Activated CD8-positive, alpha-beta memory T cell treated with anti-CD3 and anti-CD28 coated beads, Interleukin-2, amount 50 U/mL, for 4 hours (primary cell): ENCODE measurements around the gene RUNDC3A.

ENCODE experiments used
- DNase-seq: peaks from one replicate; pipeline ENCODE4 v3.0.0-alpha.2; 2020

RUNDC3A gene

GRCh38 chr17:44284024-44284400 is 24.4 kb upstream of the RUNDC3A start:
- DNase-seq: no peak

GRCh38 chr17:44287651-44288050 is 20.8 kb upstream of the RUNDC3A start:
- no peak for DNase-seq

DNA sequence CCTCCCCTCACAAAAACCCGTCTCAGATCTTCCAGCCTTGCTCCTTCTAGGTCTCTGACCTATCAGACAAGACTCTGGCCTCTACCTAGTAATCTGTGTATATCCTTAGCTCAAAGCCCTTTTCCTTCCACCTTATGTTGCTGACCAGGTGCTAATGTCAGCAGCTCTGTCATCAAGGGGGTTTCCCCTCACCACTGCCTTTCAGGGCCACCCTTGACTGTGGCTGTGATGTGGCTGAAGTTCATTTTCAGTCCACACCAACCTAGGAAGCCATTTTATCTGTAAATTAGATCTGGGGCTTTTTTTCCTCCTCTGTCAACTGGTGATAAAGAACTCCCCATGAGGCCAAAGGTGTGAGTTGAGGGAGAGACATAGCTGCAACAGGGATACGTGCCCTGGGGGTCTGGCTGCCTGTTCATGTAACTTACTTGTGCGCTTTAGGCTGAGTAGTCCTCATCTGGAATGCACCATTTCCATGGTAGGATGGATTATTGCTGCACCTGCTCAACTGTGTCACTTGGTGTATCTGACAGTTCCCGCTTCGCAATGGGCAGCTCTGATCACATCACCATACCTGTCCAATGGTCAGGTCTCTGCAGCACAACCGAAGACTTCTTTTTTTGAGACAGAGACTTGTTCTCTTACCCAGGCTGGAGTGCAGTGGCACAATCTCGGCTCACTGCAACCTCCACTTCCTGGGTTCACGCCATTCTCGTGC is 14.7 kb upstream of the RUNDC3A start:
- DNase-seq: no peak

GRCh38 chr17:44297975-44298374 is 10.4 kb upstream of the RUNDC3A start:
- no peak for DNase-seq

DNA sequence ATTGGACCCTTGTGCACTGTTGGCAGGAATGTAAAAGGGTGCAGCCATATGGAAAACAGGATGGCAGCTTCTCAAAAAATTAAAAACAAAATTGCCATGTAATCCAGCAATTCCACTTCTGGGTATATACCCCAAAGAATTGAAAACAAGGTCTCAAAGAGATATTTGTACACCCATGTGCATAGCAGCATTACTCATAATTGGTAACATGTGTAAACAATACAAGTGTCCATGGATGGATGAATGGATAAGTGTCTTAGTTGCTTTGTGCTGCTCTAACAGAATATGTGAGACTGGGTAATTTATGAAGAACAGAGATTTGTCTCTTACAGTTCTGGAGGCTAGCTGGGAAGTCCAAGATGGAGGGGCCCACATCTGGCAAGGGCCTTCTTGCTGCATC is 3.8 kb upstream of the RUNDC3A start:
- no peak for DNase-seq

DNA sequence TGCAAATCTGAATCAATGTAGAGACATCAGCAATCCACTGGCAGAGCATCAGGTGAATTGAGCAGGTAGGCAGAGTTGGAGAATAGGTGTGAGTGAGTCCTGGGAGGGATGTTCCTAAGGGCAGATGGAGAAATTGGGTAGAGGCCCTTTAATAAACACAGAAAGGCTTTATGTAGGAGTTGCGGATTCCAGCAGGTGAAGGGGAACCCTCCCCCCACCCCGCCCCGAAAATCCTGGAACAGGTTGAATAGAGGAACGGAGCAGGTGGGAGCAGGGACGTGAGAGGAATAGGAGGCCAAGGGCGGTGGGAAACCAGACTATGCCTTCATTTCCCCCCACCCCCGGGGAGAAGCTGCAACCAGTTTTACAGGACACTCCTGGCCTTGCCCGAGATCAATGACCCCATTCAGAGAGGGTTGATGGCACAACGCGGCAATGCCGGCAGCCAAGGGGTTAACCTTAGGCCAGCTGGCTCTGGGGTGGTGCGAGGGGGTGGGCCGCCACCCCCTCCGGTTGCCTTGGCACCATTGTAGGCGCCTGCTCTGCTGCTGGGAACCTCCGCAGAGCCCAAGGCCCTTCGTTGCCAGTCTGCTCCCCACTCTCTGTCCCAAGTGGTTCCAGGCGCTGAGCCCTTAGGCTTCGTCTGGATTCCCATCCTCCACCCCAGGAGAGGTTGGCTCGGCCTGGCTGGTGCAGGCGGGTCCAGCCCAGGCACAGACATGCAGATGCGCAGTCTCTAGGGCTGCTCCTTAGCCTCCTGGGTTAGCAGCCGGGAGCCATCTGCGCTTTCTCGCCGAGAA is 814 bp upstream of the RUNDC3A start:
- no peak for DNase-seq

GRCh38 chr17:44308865-44309264 is 464 bp downstream of the RUNDC3A start:
- no peak for DNase-seq

DNA sequence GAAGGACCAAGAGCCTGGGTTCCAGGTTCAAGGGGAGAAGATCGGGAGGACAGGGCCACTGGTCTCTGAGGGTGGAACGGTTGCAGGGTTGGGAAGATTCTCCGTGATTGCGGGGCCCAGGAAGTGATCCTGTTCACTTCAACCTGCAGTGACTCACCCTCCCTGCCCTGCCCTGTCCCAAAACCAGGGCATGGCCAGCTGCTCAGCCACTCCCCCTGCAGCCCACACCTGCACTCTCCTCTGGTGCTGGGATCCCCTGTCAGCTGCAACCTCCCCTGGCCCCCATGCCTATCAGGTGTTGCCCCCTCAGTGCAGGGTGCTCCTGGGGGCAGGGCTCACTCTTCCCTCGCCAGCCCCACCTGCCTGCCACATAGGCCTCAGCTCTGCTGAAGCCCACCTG is 1.1 kb downstream of the RUNDC3A start:
- no peak for DNase-seq

DNA sequence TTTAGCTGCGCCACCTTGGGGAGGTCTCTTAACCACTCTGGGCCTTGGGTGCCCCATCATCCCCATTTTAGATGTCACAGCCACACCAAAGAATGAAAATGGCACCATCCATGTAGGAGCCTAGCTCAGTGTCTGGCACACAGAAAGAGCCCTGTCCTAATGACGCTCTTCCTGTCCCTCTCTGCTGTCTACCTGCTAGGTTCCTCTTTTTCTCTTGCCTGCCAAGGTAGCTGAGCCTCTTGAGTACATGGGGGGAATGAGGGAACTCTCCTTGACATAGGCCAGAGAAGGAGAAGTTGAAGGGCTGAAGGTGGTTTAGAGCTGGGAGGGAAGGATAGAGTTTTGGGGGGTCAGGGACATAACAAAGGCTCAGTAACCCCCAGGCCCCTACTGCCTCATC is 1.8 kb downstream of the RUNDC3A start:
- DNase-seq: no peak

GRCh38 chr17:44310609-44311376 is 2.4 kb downstream of the RUNDC3A start:
- DNase-seq: no peak

- DNase-seq: no peak
Observed at GRCh38 chr17:44311562-44312181, 3.3 kb downstream of the RUNDC3A start.

DNA sequence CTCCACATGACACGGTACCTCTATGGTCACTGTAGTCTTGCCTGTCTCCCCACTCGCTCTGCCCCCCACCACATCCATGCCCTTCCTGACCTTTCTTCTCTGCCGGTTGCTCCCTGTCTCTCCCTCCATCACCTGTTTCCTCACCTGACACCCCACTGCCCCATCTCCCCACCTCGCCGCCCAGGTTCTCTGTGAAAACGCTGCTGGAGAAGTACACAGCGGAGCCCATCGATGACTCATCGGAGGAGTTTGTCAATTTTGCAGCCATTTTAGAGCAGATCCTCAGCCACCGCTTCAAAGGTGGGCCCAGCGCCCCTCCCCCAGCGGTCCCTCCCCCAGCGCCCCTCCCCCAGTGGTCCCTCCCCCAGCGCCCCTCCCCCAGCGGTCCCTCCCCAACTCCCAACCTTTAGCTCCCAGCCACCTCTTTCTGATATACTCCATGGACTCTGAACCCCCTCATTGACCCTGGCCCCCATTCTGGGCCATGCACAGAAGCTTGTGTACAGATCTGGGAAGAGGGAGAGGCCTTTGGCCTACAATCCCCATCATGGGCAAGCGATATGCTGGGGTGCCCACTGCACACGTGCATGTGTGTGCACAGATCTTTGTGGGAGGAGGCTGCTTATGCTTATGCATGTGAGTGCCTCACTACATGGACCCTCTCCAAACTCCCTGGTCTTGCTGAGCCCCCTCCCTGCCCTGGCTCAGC is 4.1 kb downstream of the RUNDC3A start:
- DNase-seq: no peak

DNA sequence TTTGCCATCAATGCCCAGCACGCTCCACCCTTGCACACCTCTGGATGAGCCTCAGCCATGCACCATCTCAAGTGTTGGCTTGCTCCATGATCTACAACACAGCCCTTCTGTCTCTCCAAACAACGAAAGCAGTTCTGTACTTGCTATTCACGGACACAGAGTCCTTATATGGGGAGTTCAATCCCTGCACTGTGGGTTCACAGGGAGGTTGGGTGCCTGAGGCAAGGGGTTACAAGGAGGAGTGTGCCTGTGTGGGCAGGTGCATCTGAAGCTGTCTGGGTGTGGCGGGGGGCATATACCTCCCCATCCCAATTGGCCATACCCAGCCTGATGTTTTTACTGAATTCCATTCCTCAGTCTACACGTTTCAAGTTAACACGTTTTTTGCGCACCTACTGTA is 5.6 kb downstream of the RUNDC3A start:
- no peak for DNase-seq

DNA sequence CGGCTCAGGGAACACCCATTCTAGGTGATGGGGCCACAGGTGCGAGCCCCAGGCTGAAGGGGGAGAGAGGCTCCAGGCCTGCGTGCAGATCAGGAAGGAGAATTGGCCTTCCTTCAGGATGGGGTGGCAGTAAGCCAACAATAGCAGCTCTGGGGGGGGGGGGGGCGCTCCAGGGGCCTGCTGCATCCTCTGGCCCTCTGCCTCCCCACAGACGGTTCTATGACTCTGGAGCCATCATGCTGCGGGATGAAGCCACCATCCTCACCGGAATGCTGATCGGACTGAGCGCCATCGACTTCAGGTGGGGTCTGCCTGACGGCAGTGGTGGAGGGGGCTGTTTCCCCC is 6.1 kb downstream of the RUNDC3A start:
- no peak for DNase-seq

GRCh38 chr17:44314869-44315661 is 6.7 kb downstream of the RUNDC3A start:
- DNase-seq: no peak

DNA sequence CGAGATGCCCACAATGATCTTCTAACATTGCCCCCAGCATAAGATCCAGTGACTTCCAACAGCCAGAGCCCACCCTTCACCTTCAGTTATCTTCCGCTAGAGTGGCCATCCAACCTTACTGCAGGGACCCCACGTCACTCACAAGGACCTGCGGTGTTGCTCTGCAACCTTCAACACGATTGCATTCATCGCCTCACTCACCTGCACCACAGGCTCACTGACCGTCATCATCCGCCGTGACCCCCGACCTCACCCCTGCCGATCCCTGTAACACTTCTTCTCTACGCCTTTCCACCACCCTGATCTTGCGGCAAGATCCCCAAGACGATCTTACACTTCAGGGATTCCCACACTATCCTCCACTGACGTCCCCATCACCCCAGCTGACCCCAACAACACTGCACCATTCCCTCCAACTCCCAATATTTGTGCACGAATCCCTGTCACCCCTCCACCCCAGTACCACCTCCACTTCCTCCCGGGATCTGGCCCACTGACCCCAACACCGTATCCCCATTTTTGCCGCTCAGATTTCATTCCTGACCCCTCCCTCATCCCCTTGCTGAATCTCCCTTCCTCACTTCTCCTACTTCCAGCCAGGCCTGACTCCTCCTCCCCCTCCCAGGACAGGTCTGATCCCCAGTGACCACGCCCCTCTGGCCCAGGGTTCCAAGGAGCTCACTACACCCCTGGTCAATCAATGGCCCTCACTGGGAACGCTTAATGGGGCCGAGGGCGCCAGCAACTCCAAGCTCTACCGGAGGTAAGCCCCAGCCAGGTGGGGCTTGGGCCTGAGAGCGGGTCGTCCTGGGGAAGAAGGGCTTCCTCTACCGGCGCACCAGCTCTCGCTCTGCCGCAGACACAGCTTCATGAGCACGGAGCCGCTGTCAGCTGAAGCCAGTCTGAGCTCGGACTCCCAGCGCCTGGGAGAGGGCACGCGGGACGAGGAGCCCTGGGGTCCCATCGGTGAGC is 7.6 kb downstream of the RUNDC3A start:
- no peak for DNase-seq

GRCh38 chr17:44317545-44317944 is 9.1 kb downstream of the RUNDC3A start:
- no peak for DNase-seq

DNA sequence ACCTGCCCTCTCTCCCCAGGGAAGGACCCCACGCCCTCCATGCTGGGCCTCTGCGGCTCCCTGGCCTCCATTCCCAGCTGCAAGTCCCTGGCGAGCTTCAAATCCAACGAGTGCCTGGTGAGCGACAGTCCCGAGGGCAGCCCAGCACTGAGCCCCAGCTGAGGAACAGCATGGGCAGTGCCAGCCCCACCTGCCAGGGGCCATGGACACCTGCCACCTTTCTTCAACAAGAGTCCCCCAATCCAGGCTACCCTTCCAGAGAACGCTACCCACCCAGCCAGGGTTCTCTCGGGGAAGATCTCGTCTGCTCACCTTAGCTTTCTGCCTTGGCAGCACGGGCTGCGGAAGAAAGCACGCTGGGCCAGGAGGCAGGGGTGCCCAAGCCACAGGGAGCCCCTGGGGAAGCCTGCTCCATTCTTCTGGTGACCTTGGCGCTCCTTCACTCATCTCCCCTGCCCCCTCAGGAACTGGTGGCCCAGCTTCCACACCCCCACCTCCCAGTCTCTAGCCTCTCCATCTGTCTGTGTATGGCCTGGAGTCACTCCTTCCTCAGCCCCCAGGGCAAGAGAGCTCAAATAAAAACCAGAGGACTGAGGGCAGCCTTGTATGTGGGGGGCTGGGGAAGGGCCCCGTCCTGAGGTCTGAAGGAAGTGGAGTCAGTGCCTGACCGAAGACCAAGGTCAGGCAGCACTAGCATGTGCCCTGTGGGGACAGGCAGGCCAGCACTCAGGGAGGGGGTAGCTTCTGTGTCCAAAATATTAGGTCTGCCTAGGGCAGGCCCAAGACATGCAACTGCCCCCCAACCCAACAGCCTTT is 9.9 kb downstream of the RUNDC3A start:
- DNase-seq: no peak

- DNase-seq: no peak
Observed at GRCh38 chr17:44320066-44320465, 11.7 kb downstream of the RUNDC3A start.
